Measurements from ENCODE around the gene PTPRG. TPM values are rescaled to one million over a fixed set of nuclear protein-coding genes. Genes with fewer than 3 reads are reported as not detected.

The PTPRG gene
- polyA plus RNA-seq, 3 donors: not detected

GRCh38 chr3:62144482-62144881 is 583.1 kb downstream of the PTPRG start:
- 0% methylated on average over 1 of the region's 4 CpGs for WGBS (ENCODE audit: insufficient coverage)
- Histone ChIP-seq H3K27me3 (ENCODE audit: control insufficient read depth in 2 of 2, insufficient read depth in 2 of 2, low read length in 2 of 2) (no peaks in the 10 kb centered on the region), H3K4me3 (replicated peaks in 1 of 3; ENCODE audit: low read depth in 2 of 3, low read length in 3 of 3) (no peak overlapping the region), H3K9me3 (replicated peaks in 1 of 2; ENCODE audit: control insufficient read depth in 1 of 2, insufficient read depth in 1 of 2, low read length in 2 of 2) (no peaks in the 10 kb centered on the region), H3K4me2 (replicated peaks; ENCODE audit: extremely low read depth, low read length, poor library complexity, severe bottlenecking) (no peak overlapping the region), H2AFZ (ENCODE audit: insufficient read depth, low read depth, low read length, poor library complexity, severe bottlenecking) (no peak overlapping the region), H3K36me3 (replicated peaks in 1 of 2; ENCODE audit: control insufficient read depth in 1 of 2, insufficient read depth in 2 of 2, low read length in 2 of 2) (no peaks in the 10 kb centered on the region), H3K4me1 (ENCODE audit: control insufficient read depth in 1 of 2, insufficient read depth in 2 of 2, low read length in 2 of 2) (no peaks in the 10 kb centered on the region), H3K79me2 (ENCODE audit: insufficient read depth, low read length) (no peaks in the 10 kb centered on the region), H4K20me1 (ENCODE audit: insufficient read depth, low read length) (no peaks in the 10 kb centered on the region), H3K27ac (ENCODE audit: low read depth in 1 of 2, low read length in 2 of 2) (no peak overlapping the region), H3K9ac (ENCODE audit: insufficient read depth, low read length, poor library complexity, severe bottlenecking) (no peak overlapping the region)
- DNase-seq: no peak
- H3K9me3 Mint-ChIP-seq: peaks cover 0 to 4% (median 0%) of the 10 kb centered on the region in 7 donors
- peaks cover 7% of the 10 kb centered on the region for H3K4me1 Mint-ChIP-seq
- no peak overlapping the region for H3K4me3 Mint-ChIP-seq
- H3K27me3 Mint-ChIP-seq (ENCODE audit: low read depth in 3 of 3): peaks cover 0 to 13% (median 5%) of the 10 kb centered on the region in 3 donors
- no peaks in the 10 kb centered on the region for H3K36me3 Mint-ChIP-seq
- no peak for TF ChIP-seq CTCF (IDR thresholded peaks at IDR 0.05)
- intact Hi-C loops (cut with micrococcal nuclease): no loop called here
- no peak overlapping the region for H3K27ac Mint-ChIP-seq

GRCh38 chr3:62145086-62145757 is 583.9 kb downstream of the PTPRG start:
- WGBS (ENCODE audit: insufficient coverage): 94% methylated on average over 5 of the region's 9 CpGs
- no peak overlapping the region for H3K4me3 Mint-ChIP-seq
- H2AFZ ChIP-seq (ENCODE audit: insufficient read depth, low read depth, low read length, poor library complexity, severe bottlenecking): no peak overlapping the region

More at GRCh38 chr3:62145086-62145757, 583.9 kb downstream of the PTPRG start:
- H3K4me3 ChIP-seq (replicated peaks in 1 of 3; ENCODE audit: low read depth in 2 of 3, low read length in 3 of 3): no peak overlapping the region
- H3K27ac ChIP-seq (ENCODE audit: low read depth in 1 of 2, low read length in 2 of 2): no peak overlapping the region
- no peak overlapping the region for H3K4me2 ChIP-seq (replicated peaks; ENCODE audit: extremely low read depth, low read length, poor library complexity, severe bottlenecking)
- no peaks in the 10 kb centered on the region for H3K79me2 ChIP-seq (ENCODE audit: insufficient read depth, low read length)
- peaks cover 0 to 13% (median 5%) of the 10 kb centered on the region in 3 donors for H3K27me3 Mint-ChIP-seq (ENCODE audit: low read depth in 3 of 3)
- no peak for DNase-seq
- peaks cover 0 to 3% (median 0%) of the 10 kb centered on the region in 7 donors for H3K9me3 Mint-ChIP-seq
- no peaks in the 10 kb centered on the region for H3K36me3 Mint-ChIP-seq
- H3K9me3 ChIP-seq (replicated peaks in 1 of 2; ENCODE audit: control insufficient read depth in 1 of 2, insufficient read depth in 1 of 2, low read length in 2 of 2): no peaks in the 10 kb centered on the region
- no peaks in the 10 kb centered on the region for H3K4me1 ChIP-seq (ENCODE audit: control insufficient read depth in 1 of 2, insufficient read depth in 2 of 2, low read length in 2 of 2)
- H3K36me3 ChIP-seq (replicated peaks in 1 of 2; ENCODE audit: control insufficient read depth in 1 of 2, insufficient read depth in 2 of 2, low read length in 2 of 2): no peaks in the 10 kb centered on the region
- H4K20me1 ChIP-seq (ENCODE audit: insufficient read depth, low read length): no peaks in the 10 kb centered on the region
- intact Hi-C loops (cut with micrococcal nuclease): no loop called here
- H3K9ac ChIP-seq (ENCODE audit: insufficient read depth, low read length, poor library complexity, severe bottlenecking): no peak overlapping the region
- no peak overlapping the region for H3K27ac Mint-ChIP-seq
- H3K27me3 ChIP-seq (ENCODE audit: control insufficient read depth in 2 of 2, insufficient read depth in 2 of 2, low read length in 2 of 2): no peaks in the 10 kb centered on the region
- TF ChIP-seq CTCF (IDR thresholded peaks at IDR 0.05): no peak
- H3K4me1 Mint-ChIP-seq: no peaks in the 10 kb centered on the region
